WTC11 (cell line): Measurements from ENCODE around the gene SPDEF. TPM values are rescaled to one million over a fixed set of nuclear protein-coding genes. Genes with fewer than 3 reads are reported as not detected.

Experiments used
- ATAC-seq: fragments of 200-7000 bp; cut with Tn5 transposase; 2 replicates; pipeline ENCODE4 v1.10.0; 2021; ENCODE audit warnings: mild to moderate bottlenecking, moderate library complexity
- CTCF ChIA-PET: fragments of 300-600 bp; sonication (Branson Sonifier 250); formaldehyde crosslinking; loops from one replicate; lab custom pipeline; 2021; ENCODE audit warnings: antibody characterized with exemption; lab: Charles Lee
- POLR2A ChIA-PET: fragments of 350-600 bp; sonication (Branson Sonifier 250); formaldehyde crosslinking; loops from one replicate; lab custom pipeline; 2021; ENCODE audit warnings: antibody characterized with exemption; lab: Charles Lee
- DNase-seq: peaks from one replicate; pipeline ENCODE4 v3.0.0; 2021; ENCODE audit warnings: low spot score
- H3K27ac Mint-ChIP-seq: 2 replicates; pipeline ENCODE4 v1.8.0; 2021; ENCODE audit warnings: mixed read lengths
- H3K27me3 Mint-ChIP-seq: 2 replicates; pipeline ENCODE4 v1.8.0; 2021; ENCODE audit warnings: low read depth, mild to moderate bottlenecking, moderate library complexity, mixed read lengths
- H3K36me3 Mint-ChIP-seq: 2 replicates; pipeline ENCODE4 v1.8.0; 2021; ENCODE audit warnings: mixed read lengths
- H3K4me1 Mint-ChIP-seq: 2 replicates; pipeline ENCODE4 v1.8.0; 2022; ENCODE audit warnings: mixed read lengths
- H3K4me3 Mint-ChIP-seq: 2 replicates; pipeline ENCODE4 v1.8.0; 2021; ENCODE audit warnings: mild to moderate bottlenecking, moderate library complexity, mixed read lengths
- H3K9me3 Mint-ChIP-seq: 2 replicates; pipeline ENCODE4 v1.8.0; 2021; ENCODE audit warnings: mixed read lengths
- AR ChIP-seq: fragments of 250-450 bp; sonication (Bioruptor Pico); IDR thresholded peaks from 2 replicates; pipeline ENCODE4 v1.9.0; 2021; ENCODE audit warnings: mild to moderate bottlenecking
- CDX4 ChIP-seq: fragments of 250-450 bp; sonication (Bioruptor Pico); IDR thresholded peaks from 2 replicates; pipeline ENCODE4 v1.9.0; 2021; ENCODE audit warnings: moderate library complexity, mild to moderate bottlenecking, inconsistent platforms, borderline replicate concordance
- ETV6 ChIP-seq: sonication (generic); formaldehyde crosslinking; IDR thresholded peaks from 2 replicates; pipeline ENCODE4 v1.8.1; 2022; ENCODE audit warnings: mild to moderate bottlenecking, missing genetic modification reagents
- FOXJ3 ChIP-seq: sonication (generic); formaldehyde crosslinking; IDR thresholded peaks from 2 replicates; pipeline ENCODE4 v1.9.0; 2021; ENCODE audit warnings: missing genetic modification reagents, mild to moderate bottlenecking, borderline replicate concordance
- FOXK1 ChIP-seq: sonication (generic); formaldehyde crosslinking; IDR thresholded peaks from 2 replicates; pipeline ENCODE4 v1.8.0; 2022; ENCODE audit warnings: mild to moderate bottlenecking, moderate library complexity, missing genetic modification reagents
- JUN ChIP-seq: sonication (generic); formaldehyde crosslinking; IDR thresholded peaks from 2 replicates; pipeline ENCODE4 v1.8.0; 2023; ENCODE audit warnings: mild to moderate bottlenecking, missing genetic modification reagents
- KAT7 ChIP-seq: sonication (generic); formaldehyde crosslinking; IDR thresholded peaks from 2 replicates; pipeline ENCODE4 v1.8.1; 2023; ENCODE audit warnings: missing genetic modification reagents, mild to moderate bottlenecking, borderline replicate concordance
- MXD4 ChIP-seq: fragments of 250-450 bp; sonication (Bioruptor Pico); IDR thresholded peaks from 2 replicates; pipeline ENCODE4 v1.8.0; 2021; ENCODE audit warnings: mild to moderate bottlenecking, moderate library complexity, borderline replicate concordance
- MYBL2 ChIP-seq: sonication (generic); formaldehyde crosslinking; IDR thresholded peaks from 2 replicates; pipeline ENCODE4 v1.8.1; 2023; ENCODE audit warnings: mild to moderate bottlenecking, moderate library complexity, missing genetic modification reagents
- NR1H2 ChIP-seq: sonication (generic); formaldehyde crosslinking; IDR thresholded peaks from 2 replicates; pipeline ENCODE4 v1.9.0; 2021; ENCODE audit warnings: mild to moderate bottlenecking, moderate library complexity, missing genetic modification reagents
- NR3C1 ChIP-seq: sonication (generic); formaldehyde crosslinking; conservative IDR thresholded peaks from 2 replicates; pipeline ENCODE4 v1.8.1; 2023; ENCODE audit warnings: low read depth, mild to moderate bottlenecking, missing genetic modification reagents
- SP1 ChIP-seq: sonication (generic); formaldehyde crosslinking; conservative IDR thresholded peaks from 2 replicates; pipeline ENCODE4 v1.8.1; 2022; ENCODE audit warnings: missing genetic modification reagents
- TCF7 ChIP-seq: sonication (generic); formaldehyde crosslinking; IDR thresholded peaks from 2 replicates; pipeline ENCODE4 v1.8.0; 2022; ENCODE audit warnings: mild to moderate bottlenecking, low read depth, missing genetic modification reagents, moderate library complexity
- TEAD4 ChIP-seq: sonication (generic); formaldehyde crosslinking; IDR thresholded peaks from 2 replicates; pipeline ENCODE4 v1.8.0; 2022; ENCODE audit warnings: mild to moderate bottlenecking, missing genetic modification reagents
- USF1 ChIP-seq: sonication (generic); formaldehyde crosslinking; IDR thresholded peaks from 2 replicates; pipeline ENCODE4 v1.8.0; 2022; ENCODE audit warnings: mild to moderate bottlenecking, missing genetic modification reagents
- ZBTB21 ChIP-seq: sonication (generic); formaldehyde crosslinking; IDR thresholded peaks from 2 replicates; pipeline ENCODE4 v1.8.1; 2023; ENCODE audit warnings: mild to moderate bottlenecking, missing genetic modification reagents, borderline replicate concordance
- ZNF138 ChIP-seq: sonication (generic); formaldehyde crosslinking; conservative IDR thresholded peaks from 2 replicates; pipeline ENCODE4 v1.8.1; 2022; ENCODE audit warnings: mild to moderate bottlenecking, moderate library complexity, missing genetic modification reagents
- ZNF671 ChIP-seq: fragments of 250-450 bp; sonication (Bioruptor Pico); IDR thresholded peaks from 2 replicates; pipeline ENCODE4 v1.8.0; 2021; ENCODE audit warnings: mild to moderate bottlenecking
- total RNA-seq: library from RNA; stranded (reverse); gene quantifications from 3 replicates; pipeline ENCODE4 v1.2.3, GENCODE V29; 2021
- TF ChIP-seq, protein P1 (sequence below): sonication (generic); formaldehyde crosslinking; IDR thresholded peaks from 2 replicates; pipeline ENCODE4 v1.8.0; 2022; ENCODE audit warnings: mild to moderate bottlenecking, missing genetic modification reagents
- TF ChIP-seq, protein P2 (sequence below): fragments of 250-450 bp; sonication (Bioruptor Pico); IDR thresholded peaks from 2 replicates; pipeline ENCODE4 v1.9.0; 2021; ENCODE audit warnings: mild to moderate bottlenecking, borderline replicate concordance
- TF ChIP-seq, protein P3 (sequence below): sonication (generic); formaldehyde crosslinking; IDR thresholded peaks from 2 replicates; pipeline ENCODE4 v1.8.1; 2023; ENCODE audit warnings: mild to moderate bottlenecking, missing genetic modification reagents, moderate library complexity
- TF ChIP-seq, protein P4 (sequence below): sonication (generic); formaldehyde crosslinking; IDR thresholded peaks from 2 replicates; pipeline ENCODE4 v1.8.0; 2022; ENCODE audit warnings: mild to moderate bottlenecking, missing genetic modification reagents
- TF ChIP-seq, protein P5 (sequence below): sonication (generic); formaldehyde crosslinking; IDR thresholded peaks from 2 replicates; pipeline ENCODE4 v1.8.1; 2023; ENCODE audit warnings: mild to moderate bottlenecking, missing genetic modification reagents

The SPDEF gene
- total RNA-seq, 1 experiment from 2014 or later: 0.72 TPM

- H3K4me3 Mint-ChIP-seq: no peak overlapping the region
- DNase-seq (no peak), ATAC-seq (no peak)
- H3K27ac Mint-ChIP-seq: no peak overlapping the region
- TF ChIP-seq, protein P1, sequence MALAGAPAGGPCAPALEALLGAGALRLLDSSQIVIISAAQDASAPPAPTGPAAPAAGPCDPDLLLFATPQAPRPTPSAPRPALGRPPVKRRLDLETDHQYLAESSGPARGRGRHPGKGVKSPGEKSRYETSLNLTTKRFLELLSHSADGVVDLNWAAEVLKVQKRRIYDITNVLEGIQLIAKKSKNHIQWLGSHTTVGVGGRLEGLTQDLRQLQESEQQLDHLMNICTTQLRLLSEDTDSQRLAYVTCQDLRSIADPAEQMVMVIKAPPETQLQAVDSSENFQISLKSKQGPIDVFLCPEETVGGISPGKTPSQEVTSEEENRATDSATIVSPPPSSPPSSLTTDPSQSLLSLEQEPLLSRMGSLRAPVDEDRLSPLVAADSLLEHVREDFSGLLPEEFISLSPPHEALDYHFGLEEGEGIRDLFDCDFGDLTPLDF: no peak
- TF ChIP-seq JUN (no peak), MYBL2 (CRISPR knock-in tag) (no peak), SP1 (no peak), MXD4 (CRISPR knock-in tag) (no peak), NR3C1 (CRISPR knock-in tag) (no peak), ZNF671 (CRISPR knock-in tag) (no peak), AR (no peak), ETV6 (CRISPR knock-in tag) (no peak), CDX4 (no peak), TCF7 (CRISPR knock-in tag) (no peak), ZNF138 (CRISPR knock-in tag) (no peak), FOXJ3 (CRISPR knock-in tag) (no peak), USF1 (CRISPR knock-in tag) (no peak)
- TF ChIP-seq, protein P2, sequence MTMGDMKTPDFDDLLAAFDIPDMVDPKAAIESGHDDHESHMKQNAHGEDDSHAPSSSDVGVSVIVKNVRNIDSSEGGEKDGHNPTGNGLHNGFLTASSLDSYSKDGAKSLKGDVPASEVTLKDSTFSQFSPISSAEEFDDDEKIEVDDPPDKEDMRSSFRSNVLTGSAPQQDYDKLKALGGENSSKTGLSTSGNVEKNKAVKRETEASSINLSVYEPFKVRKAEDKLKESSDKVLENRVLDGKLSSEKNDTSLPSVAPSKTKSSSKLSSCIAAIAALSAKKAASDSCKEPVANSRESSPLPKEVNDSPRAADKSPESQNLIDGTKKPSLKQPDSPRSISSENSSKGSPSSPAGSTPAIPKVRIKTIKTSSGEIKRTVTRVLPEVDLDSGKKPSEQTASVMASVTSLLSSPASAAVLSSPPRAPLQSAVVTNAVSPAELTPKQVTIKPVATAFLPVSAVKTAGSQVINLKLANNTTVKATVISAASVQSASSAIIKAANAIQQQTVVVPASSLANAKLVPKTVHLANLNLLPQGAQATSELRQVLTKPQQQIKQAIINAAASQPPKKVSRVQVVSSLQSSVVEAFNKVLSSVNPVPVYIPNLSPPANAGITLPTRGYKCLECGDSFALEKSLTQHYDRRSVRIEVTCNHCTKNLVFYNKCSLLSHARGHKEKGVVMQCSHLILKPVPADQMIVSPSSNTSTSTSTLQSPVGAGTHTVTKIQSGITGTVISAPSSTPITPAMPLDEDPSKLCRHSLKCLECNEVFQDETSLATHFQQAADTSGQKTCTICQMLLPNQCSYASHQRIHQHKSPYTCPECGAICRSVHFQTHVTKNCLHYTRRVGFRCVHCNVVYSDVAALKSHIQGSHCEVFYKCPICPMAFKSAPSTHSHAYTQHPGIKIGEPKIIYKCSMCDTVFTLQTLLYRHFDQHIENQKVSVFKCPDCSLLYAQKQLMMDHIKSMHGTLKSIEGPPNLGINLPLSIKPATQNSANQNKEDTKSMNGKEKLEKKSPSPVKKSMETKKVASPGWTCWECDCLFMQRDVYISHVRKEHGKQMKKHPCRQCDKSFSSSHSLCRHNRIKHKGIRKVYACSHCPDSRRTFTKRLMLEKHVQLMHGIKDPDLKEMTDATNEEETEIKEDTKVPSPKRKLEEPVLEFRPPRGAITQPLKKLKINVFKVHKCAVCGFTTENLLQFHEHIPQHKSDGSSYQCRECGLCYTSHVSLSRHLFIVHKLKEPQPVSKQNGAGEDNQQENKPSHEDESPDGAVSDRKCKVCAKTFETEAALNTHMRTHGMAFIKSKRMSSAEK (CRISPR knock-in tag): no peak
- no peaks in the 10 kb centered on the region; the same call in 1 of the 2 replicates for H3K27me3 Mint-ChIP-seq
- H3K9me3 Mint-ChIP-seq: no peaks in the 10 kb centered on the region
- H3K36me3 Mint-ChIP-seq: no peaks in the 10 kb centered on the region
- ChIA-PET POLR2A (interaction anchor here (0.8 kb wide), 1 partner anchor 10 kb away, joined by 3 read pairs; no protein-coding TSS in a partner anchor), CTCF (interaction anchor here (0.6 to 2.0 kb wide), 3 partner anchors 11 to 45 kb away, joined by 3 to 5 read pairs (median 5); no protein-coding TSS in a partner anchor)
- peaks cover 26% of the 10 kb centered on the region for H3K4me1 Mint-ChIP-seq
These were observed 8.1 kb upstream of the SPDEF start for GRCh38 chr6:34564181-34564580.

DNA sequence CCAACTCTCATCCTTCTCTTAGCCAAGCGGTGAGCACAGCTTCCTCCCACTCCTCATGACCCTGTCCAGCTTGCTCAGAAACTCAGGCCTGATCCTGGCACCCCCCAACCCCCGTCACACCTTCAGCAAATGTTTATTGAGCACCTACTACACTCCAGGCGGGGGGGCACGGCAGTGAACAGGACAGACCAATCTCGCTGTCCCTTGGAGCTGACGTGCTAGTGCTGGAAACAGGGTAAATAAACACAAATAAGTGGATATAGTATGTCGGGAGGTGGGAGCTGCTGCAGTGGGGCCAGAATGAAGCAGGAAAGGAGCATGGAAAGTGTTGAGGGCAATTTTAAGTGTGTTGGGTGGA, 7.4 kb upstream of the SPDEF start:
- H3K27ac Mint-ChIP-seq: peak overlapping the region; percentile 54; the same call in 1 of the 2 replicates
- H3K4me3 Mint-ChIP-seq: no peak overlapping the region
- DNase-seq (no peak), ATAC-seq (no peak)
- H3K36me3 Mint-ChIP-seq: no peaks in the 10 kb centered on the region
- no peaks in the 10 kb centered on the region for H3K9me3 Mint-ChIP-seq
- H3K27me3 Mint-ChIP-seq: no peaks in the 10 kb centered on the region; the same call in 1 of the 2 replicates
- CTCF ChIA-PET: interaction anchor here (1.9 to 2.0 kb wide), 2 partner anchors 12 to 46 kb away, joined by 5 read pairs; no protein-coding TSS in a partner anchor
- POLR2A ChIA-PET: interaction anchor here (0.8 kb wide), 1 partner anchor 9 kb away, joined by 3 read pairs; no protein-coding TSS in a partner anchor
- peaks cover 26% of the 10 kb centered on the region for H3K4me1 Mint-ChIP-seq
- TF ChIP-seq, protein P3, sequence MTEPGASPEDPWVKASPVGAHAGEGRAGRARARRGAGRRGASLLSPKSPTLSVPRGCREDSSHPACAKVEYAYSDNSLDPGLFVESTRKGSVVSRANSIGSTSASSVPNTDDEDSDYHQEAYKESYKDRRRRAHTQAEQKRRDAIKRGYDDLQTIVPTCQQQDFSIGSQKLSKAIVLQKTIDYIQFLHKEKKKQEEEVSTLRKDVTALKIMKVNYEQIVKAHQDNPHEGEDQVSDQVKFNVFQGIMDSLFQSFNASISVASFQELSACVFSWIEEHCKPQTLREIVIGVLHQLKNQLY (CRISPR knock-in tag): no peak
- TF ChIP-seq, protein P4, sequence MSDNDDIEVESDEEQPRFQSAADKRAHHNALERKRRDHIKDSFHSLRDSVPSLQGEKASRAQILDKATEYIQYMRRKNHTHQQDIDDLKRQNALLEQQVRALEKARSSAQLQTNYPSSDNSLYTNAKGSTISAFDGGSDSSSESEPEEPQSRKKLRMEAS (CRISPR knock-in tag): no peak
- TF ChIP-seq, protein P5, sequence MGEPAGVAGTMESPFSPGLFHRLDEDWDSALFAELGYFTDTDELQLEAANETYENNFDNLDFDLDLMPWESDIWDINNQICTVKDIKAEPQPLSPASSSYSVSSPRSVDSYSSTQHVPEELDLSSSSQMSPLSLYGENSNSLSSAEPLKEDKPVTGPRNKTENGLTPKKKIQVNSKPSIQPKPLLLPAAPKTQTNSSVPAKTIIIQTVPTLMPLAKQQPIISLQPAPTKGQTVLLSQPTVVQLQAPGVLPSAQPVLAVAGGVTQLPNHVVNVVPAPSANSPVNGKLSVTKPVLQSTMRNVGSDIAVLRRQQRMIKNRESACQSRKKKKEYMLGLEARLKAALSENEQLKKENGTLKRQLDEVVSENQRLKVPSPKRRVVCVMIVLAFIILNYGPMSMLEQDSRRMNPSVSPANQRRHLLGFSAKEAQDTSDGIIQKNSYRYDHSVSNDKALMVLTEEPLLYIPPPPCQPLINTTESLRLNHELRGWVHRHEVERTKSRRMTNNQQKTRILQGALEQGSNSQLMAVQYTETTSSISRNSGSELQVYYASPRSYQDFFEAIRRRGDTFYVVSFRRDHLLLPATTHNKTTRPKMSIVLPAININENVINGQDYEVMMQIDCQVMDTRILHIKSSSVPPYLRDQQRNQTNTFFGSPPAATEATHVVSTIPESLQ (CRISPR knock-in tag): no peak
- TF ChIP-seq FOXK1 (no peak), ZBTB21 (CRISPR knock-in tag) (no peak), JUN (no peak), NR1H2 (CRISPR knock-in tag) (no peak), MYBL2 (CRISPR knock-in tag) (no peak), TEAD4 (CRISPR knock-in tag) (no peak), FOXJ3 (CRISPR knock-in tag) (no peak), KAT7 (CRISPR knock-in tag) (no peak)
